Peyer's patch (tissue), 4 donors: ENCODE results near the gene HSBP1L1. TPM values are rescaled to one million over a fixed set of nuclear protein-coding genes. Genes with fewer than 3 reads are reported as not detected.
"Not testable (repeated sequence)": the region's sequence is repeated elsewhere in the genome, so short reads cannot be mapped to it uniquely, and the experiment has no call there.

Source experiments
- DNase-seq, 3 donors: peaks; one replicate each; pipeline ENCODE4 v3.0.0-alpha.2; 2017 to 2019
- H3K27ac ChIP-seq, 4 donors: fragments of 200-600 bp; sonication (generic); one replicate each; pipeline ENCODE4 v1.5.1; 2016 to 2019
- H3K27me3 ChIP-seq, 2 donors: fragments of 200-600 bp; sonication (generic); one replicate each; pipeline ENCODE4 v1.5.1; 2019
- H3K36me3 ChIP-seq, 3 donors: fragments of 200-600 bp; sonication (generic); one replicate each; pipeline ENCODE4 v1.5.1; 2016 to 2019
- H3K4me1 ChIP-seq, 4 donors: fragments of 200-600 bp; sonication (generic); one replicate each; pipeline ENCODE4 v1.5.1; 2016 to 2019
- H3K4me3 ChIP-seq, 4 donors: fragments of 200-600 bp; sonication (generic); 1 replicate in 3 of 4; 2 replicates in 1 of 4; pipeline ENCODE4 v1.5.1; 2016 to 2019; ENCODE audit warnings: mild to moderate bottlenecking in 1 of 4
- H3K9me3 ChIP-seq, 4 donors: fragments of 200-600 bp; sonication (generic); one replicate each; pipeline ENCODE4 v1.5.1; 2016 to 2019; ENCODE audit warnings: mild to moderate bottlenecking in 1 of 4
- CTCF ChIP-seq, 6 experiments: fragments of 450-650 bp in 4 of 6; fragments of 200-600 bp in 2 of 6; sonication (generic) in 1 of 6; IDR thresholded peaks; one replicate each; pipeline ENCODE4 v1.5.1; 2017 to 2019; ENCODE audit warnings: antibody characterized with exemption in 6 of 6, mild to moderate bottlenecking in 3 of 6, moderate library complexity in 1 of 6
- POLR2A ChIP-seq, 2 donors: fragments of 450-650 bp; IDR thresholded peaks; one replicate each; pipeline ENCODE4 v1.5.1; 2017; ENCODE audit warnings: antibody characterized with exemption in 2 of 2, mild to moderate bottlenecking in 2 of 2, moderate library complexity in 2 of 2
- total RNA-seq, 4 donors: library from RNA; depleted of rRNA; stranded (reverse); fragments of >200 nt; gene quantifications; one replicate each; pipeline ENCODE4 v1.1.0, GENCODE V29; 2016

Gene HSBP1L1
- total RNA-seq, 4 donors from 2014 or later = 14.9 to 64.9 (median 47.8) TPM

- Histone ChIP-seq H3K4me3 (no peak overlapping the region), H3K27me3 (no peaks in the 10 kb centered on the region), H3K9me3 (no peaks in the 10 kb centered on the region), H3K27ac (no peak overlapping the region), H3K36me3 (no peaks in the 10 kb centered on the region), H3K4me1 (peaks cover 0 to 25% (median 3%) of the 10 kb centered on the region in 4 donors)
- no peak for TF ChIP-seq POLR2A (IDR thresholded peaks at IDR 0.05)
- no peak for TF ChIP-seq CTCF (IDR thresholded peaks at IDR 0.05)
- DNase-seq = peak in 1 of 3 donors; percentile 13
These were observed 8.2 kb upstream of the HSBP1L1 start for GRCh38 chr18:79956276-79956675.

- Histone ChIP-seq H3K27ac (no peak overlapping the region), H3K36me3 (no peaks in the 10 kb centered on the region), H3K27me3 (no peaks in the 10 kb centered on the region), H3K9me3 (no peaks in the 10 kb centered on the region), H3K4me1 (peaks cover 0 to 32% (median 6%) of the 10 kb centered on the region in 4 donors), H3K4me3 (no peak overlapping the region)
- no peak for DNase-seq
- no peak for TF ChIP-seq CTCF (IDR thresholded peaks at IDR 0.05)
- no peak for TF ChIP-seq POLR2A (IDR thresholded peaks at IDR 0.05)
These were observed 5.5 kb upstream of the HSBP1L1 start for GRCh38 chr18:79958981-79959380.

- DNase-seq, H3K4me3 ChIP-seq, H3K36me3 ChIP-seq, H3K27me3 ChIP-seq, H3K9me3 ChIP-seq: not testable (repeated sequence)
- Histone ChIP-seq H3K4me1 (peaks cover 0 to 38% (median 12%) of the 10 kb centered on the region in 4 donors), H3K27ac (peak overlapping the region in 2 of 4 donors; percentile 57)
- TF ChIP-seq CTCF (IDR thresholded peaks at IDR 0.05) = peak in 3 of 6 experiments; percentile 28 to 42 (median 38)
- TF ChIP-seq POLR2A (IDR thresholded peaks at IDR 0.05) = peak in 1 of 2 donors; percentile 12
These were observed 4.2 kb upstream of the HSBP1L1 start for GRCh38 chr18:79960161-79960801.

GRCh38 chr18:79960921-79961526 is 3.4 kb upstream of the HSBP1L1 start:
- H3K27ac ChIP-seq = no peak overlapping the region
- no peaks in the 10 kb centered on the region for H3K9me3 ChIP-seq
- no peak for DNase-seq
- H3K4me3 ChIP-seq = no peak overlapping the region
- no peaks in the 10 kb centered on the region for H3K36me3 ChIP-seq
- TF ChIP-seq POLR2A (IDR thresholded peaks at IDR 0.05) (no peak), CTCF (IDR thresholded peaks at IDR 0.05) (no peak)
- peaks cover 0 to 44% (median 12%) of the 10 kb centered on the region in 4 donors for H3K4me1 ChIP-seq
- H3K27me3 ChIP-seq = no peaks in the 10 kb centered on the region

- Histone ChIP-seq H3K27ac (no peak overlapping the region), H3K4me1 (peaks cover 0 to 44% (median 12%) of the 10 kb centered on the region in 4 donors), H3K9me3 (no peaks in the 10 kb centered on the region), H3K4me3 (no peak overlapping the region), H3K36me3 (no peaks in the 10 kb centered on the region), H3K27me3 (no peaks in the 10 kb centered on the region)
- DNase-seq = no peak
- TF ChIP-seq CTCF (IDR thresholded peaks at IDR 0.05) (no peak), POLR2A (IDR thresholded peaks at IDR 0.05) (no peak)
These were observed 2.7 kb upstream of the HSBP1L1 start for GRCh38 chr18:79961527-79962291.
